Measurements from ENCODE around the gene MRPL12. TPM values are rescaled to one million over a fixed set of nuclear protein-coding genes. Genes with fewer than 3 reads are reported as not detected.

MRPL12 gene
- total and polyA plus RNA-seq, 2 of the 13 experiments (the other 11 are each of a cell fraction or from before 2014, with no cell fraction given): 39.1 to 94.1 TPM

DNA sequence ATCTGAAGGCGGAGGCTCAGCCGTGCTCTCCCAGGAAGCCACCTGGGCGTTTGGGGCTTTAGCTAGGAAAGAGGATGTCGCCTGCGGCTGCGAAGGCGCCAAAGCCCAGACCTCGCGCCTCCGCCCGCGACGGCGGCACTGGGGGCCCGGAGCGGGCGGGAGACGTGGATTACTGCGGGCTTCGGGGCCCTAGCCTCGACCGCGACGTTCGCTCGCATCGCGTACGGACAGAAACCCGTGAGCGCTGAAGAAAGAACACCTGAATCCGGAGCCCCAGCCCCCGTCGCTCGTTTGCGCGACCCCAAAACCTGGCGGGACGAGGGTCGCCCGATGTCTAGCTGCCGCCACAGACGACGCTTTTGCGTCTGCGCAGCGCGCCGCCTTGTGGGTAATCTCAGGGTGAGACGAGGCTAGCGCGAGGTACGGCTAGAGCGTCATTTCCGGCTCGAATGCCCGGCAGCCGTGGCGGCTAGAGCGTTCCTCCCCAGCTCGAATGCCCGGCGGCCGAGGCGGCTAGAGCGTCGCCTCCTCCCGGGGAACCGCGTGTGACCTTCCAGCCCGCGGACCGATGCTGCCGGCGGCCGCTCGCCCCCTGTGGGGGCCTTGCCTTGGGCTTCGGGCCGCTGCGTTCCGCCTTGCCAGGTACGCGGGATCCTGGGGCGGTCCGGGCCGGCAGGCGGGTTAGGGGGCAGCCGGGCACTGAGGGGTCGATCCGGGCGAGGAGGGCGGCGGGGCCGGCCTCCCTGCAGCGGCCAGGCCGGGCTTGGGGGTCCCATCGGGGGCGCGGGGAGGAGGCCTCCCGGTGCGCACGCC is at the start of gene MRPL12 (continued):
- TF ChIP-seq NR1H2 (CRISPR knock-in tag; IDR thresholded peaks at IDR 0.05; ENCODE audit: borderline replicate concordance, low read depth) (0 out of 2 replicates have a peak, but pooled peaks have one; percentile 45), ZIK1 (CRISPR knock-in tag; IDR thresholded peaks at IDR 0.05; ENCODE audit: borderline replicate concordance, low read depth) (peak; percentile 96), GFI1 (CRISPR knock-in tag; IDR thresholded peaks at IDR 0.05; ENCODE audit: borderline replicate concordance) (peak; percentile 56), PPARG (CRISPR knock-in tag; conservative IDR thresholded peaks at IDR 0.05) (peak; percentile 79), ZNF558 (CRISPR knock-in tag; IDR thresholded peaks at IDR 0.05; ENCODE audit: borderline replicate concordance) (no peak), FOXA3 (CRISPR knock-in tag; IDR thresholded peaks at IDR 0.05) (peak; percentile 79), ZBTB3 (CRISPR knock-in tag; IDR thresholded peaks at IDR 0.05; ENCODE audit: borderline replicate concordance, low read depth) (peak; percentile 73), ZNF232 (CRISPR knock-in tag; IDR thresholded peaks at IDR 0.05; ENCODE audit: borderline replicate concordance) (no peak; the same call in 1 of the 2 replicates), ZNF616 (CRISPR knock-in tag; IDR thresholded peaks at IDR 0.05; ENCODE audit: low read depth) (peak; percentile 76; the same call in 1 of the 2 replicates), RELA (CRISPR knock-in tag; IDR thresholded peaks at IDR 0.05) (peak; percentile 80; the same call in 1 of the 2 replicates), JDP2 (CRISPR knock-in tag; IDR thresholded peaks at IDR 0.05; ENCODE audit: borderline replicate concordance) (peak; percentile 43; the same call in 1 of the 2 replicates), FOXP1 (IDR thresholded peaks at IDR 0.05) (no peak), FOXP1 (CRISPR knock-in tag; IDR thresholded peaks at IDR 0.05) (peak; percentile 39), NFE2 (CRISPR knock-in tag; IDR thresholded peaks at IDR 0.05) (no peak), THYN1 (CRISPR knock-in tag; IDR thresholded peaks at IDR 0.05; ENCODE audit: borderline replicate concordance, low read depth) (no peak; the same call in 1 of the 2 replicates), RARA (CRISPR knock-in tag; IDR thresholded peaks at IDR 0.05) (peak; percentile 62), ZNF20 (CRISPR knock-in tag; IDR thresholded peaks at IDR 0.05) (peak; percentile 67; the same call in 1 of the 2 replicates)
- TF ChIP-seq, protein P1, sequence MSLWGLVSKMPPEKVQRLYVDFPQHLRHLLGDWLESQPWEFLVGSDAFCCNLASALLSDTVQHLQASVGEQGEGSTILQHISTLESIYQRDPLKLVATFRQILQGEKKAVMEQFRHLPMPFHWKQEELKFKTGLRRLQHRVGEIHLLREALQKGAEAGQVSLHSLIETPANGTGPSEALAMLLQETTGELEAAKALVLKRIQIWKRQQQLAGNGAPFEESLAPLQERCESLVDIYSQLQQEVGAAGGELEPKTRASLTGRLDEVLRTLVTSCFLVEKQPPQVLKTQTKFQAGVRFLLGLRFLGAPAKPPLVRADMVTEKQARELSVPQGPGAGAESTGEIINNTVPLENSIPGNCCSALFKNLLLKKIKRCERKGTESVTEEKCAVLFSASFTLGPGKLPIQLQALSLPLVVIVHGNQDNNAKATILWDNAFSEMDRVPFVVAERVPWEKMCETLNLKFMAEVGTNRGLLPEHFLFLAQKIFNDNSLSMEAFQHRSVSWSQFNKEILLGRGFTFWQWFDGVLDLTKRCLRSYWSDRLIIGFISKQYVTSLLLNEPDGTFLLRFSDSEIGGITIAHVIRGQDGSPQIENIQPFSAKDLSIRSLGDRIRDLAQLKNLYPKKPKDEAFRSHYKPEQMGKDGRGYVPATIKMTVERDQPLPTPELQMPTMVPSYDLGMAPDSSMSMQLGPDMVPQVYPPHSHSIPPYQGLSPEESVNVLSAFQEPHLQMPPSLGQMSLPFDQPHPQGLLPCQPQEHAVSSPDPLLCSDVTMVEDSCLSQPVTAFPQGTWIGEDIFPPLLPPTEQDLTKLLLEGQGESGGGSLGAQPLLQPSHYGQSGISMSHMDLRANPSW (CRISPR knock-in tag; IDR thresholded peaks at IDR 0.05; ENCODE audit: borderline replicate concordance): no peak; the same call in 1 of the 2 replicates
- TF ChIP-seq, protein P2, sequence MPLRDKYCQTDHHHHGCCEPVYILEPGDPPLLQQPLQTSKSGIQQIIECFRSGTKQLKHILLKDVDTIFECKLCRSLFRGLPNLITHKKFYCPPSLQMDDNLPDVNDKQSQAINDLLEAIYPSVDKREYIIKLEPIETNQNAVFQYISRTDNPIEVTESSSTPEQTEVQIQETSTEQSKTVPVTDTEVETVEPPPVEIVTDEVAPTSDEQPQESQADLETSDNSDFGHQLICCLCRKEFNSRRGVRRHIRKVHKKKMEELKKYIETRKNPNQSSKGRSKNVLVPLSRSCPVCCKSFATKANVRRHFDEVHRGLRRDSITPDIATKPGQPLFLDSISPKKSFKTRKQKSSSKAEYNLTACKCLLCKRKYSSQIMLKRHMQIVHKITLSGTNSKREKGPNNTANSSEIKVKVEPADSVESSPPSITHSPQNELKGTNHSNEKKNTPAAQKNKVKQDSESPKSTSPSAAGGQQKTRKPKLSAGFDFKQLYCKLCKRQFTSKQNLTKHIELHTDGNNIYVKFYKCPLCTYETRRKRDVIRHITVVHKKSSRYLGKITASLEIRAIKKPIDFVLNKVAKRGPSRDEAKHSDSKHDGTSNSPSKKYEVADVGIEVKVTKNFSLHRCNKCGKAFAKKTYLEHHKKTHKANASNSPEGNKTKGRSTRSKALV (CRISPR knock-in tag; IDR thresholded peaks at IDR 0.05): no peak; the same call in 1 of the 2 replicates
- TF ChIP-seq, protein P3, sequence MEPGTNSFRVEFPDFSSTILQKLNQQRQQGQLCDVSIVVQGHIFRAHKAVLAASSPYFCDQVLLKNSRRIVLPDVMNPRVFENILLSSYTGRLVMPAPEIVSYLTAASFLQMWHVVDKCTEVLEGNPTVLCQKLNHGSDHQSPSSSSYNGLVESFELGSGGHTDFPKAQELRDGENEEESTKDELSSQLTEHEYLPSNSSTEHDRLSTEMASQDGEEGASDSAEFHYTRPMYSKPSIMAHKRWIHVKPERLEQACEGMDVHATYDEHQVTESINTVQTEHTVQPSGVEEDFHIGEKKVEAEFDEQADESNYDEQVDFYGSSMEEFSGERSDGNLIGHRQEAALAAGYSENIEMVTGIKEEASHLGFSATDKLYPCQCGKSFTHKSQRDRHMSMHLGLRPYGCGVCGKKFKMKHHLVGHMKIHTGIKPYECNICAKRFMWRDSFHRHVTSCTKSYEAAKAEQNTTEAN (CRISPR knock-in tag; conservative IDR thresholded peaks at IDR 0.05): peak; percentile 72
- TF ChIP-seq, protein P4, sequence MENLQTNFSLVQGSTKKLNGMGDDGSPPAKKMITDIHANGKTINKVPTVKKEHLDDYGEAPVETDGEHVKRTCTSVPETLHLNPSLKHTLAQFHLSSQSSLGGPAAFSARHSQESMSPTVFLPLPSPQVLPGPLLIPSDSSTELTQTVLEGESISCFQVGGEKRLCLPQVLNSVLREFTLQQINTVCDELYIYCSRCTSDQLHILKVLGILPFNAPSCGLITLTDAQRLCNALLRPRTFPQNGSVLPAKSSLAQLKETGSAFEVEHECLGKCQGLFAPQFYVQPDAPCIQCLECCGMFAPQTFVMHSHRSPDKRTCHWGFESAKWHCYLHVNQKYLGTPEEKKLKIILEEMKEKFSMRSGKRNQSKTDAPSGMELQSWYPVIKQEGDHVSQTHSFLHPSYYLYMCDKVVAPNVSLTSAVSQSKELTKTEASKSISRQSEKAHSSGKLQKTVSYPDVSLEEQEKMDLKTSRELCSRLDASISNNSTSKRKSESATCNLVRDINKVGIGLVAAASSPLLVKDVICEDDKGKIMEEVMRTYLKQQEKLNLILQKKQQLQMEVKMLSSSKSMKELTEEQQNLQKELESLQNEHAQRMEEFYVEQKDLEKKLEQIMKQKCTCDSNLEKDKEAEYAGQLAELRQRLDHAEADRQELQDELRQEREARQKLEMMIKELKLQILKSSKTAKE (CRISPR knock-in tag; IDR thresholded peaks at IDR 0.05; ENCODE audit: borderline replicate concordance): peak; percentile 74

All from HepG2 (cell line).